Mesenchymal stem cell (in vitro differentiated cells and primary cell): ENCODE measurements around the gene CHCHD3.

Experiments used
- DNase-seq: peaks from one replicate; pipeline ENCODE4 v3.0.0-alpha.2; 2013
- H2AFZ ChIP-seq: one replicate; pipeline ENCODE4 v1.6.1; 2013; ENCODE audit warnings: low read depth, mild to moderate bottlenecking, control low read depth, inconsistent platforms, low read length, moderate library complexity
- H2AK5ac ChIP-seq: 2 replicates; pipeline ENCODE4 v1.6.1; 2013; ENCODE audit warnings: low read length, moderate library complexity, mild to moderate bottlenecking, inconsistent platforms; ENCODE audit not compliant: severe bottlenecking
- H2BK120ac ChIP-seq: one replicate; pipeline ENCODE4 v1.6.1; 2013; ENCODE audit warnings: low read depth, mild to moderate bottlenecking, inconsistent platforms, low read length, moderate library complexity
- H2BK12ac ChIP-seq, 2 experiments: one replicate each; pipeline ENCODE4 v1.6.1; 2013; ENCODE audit warnings: inconsistent platforms in 2 of 2, low read length in 2 of 2, mild to moderate bottlenecking in 2 of 2, moderate library complexity in 2 of 2, control low read depth in 1 of 2
- H2BK15ac ChIP-seq: one replicate; pipeline ENCODE4 v1.6.1; 2013; ENCODE audit warnings: mild to moderate bottlenecking, low read depth, inconsistent platforms; ENCODE audit not compliant: poor library complexity, severe bottlenecking
- H2BK5ac ChIP-seq: 2 replicates; pipeline ENCODE4 v1.6.1; 2013; ENCODE audit warnings: low read depth, mild to moderate bottlenecking, low read length, control low read depth, inconsistent platforms; ENCODE audit not compliant: poor library complexity, severe bottlenecking
- H3K14ac ChIP-seq, 2 experiments: one replicate each; pipeline ENCODE4 v1.6.1; 2013; ENCODE audit warnings: inconsistent platforms in 2 of 2, low read length in 2 of 2, control low read depth in 1 of 2, mild to moderate bottlenecking in 1 of 2, moderate library complexity in 1 of 2
- H3K18ac ChIP-seq, 2 experiments: one replicate each; pipeline ENCODE4 v1.6.1; 2013; ENCODE audit warnings: inconsistent platforms in 2 of 2, low read length in 2 of 2, control low read depth in 1 of 2, low read depth in 1 of 2, mild to moderate bottlenecking in 1 of 2
- H3K23ac ChIP-seq, 2 experiments: one replicate each; pipeline ENCODE4 v1.6.1; 2013; ENCODE audit warnings: inconsistent platforms in 2 of 2, low read length in 2 of 2, mild to moderate bottlenecking in 2 of 2, moderate library complexity in 2 of 2, control low read depth in 1 of 2
- H3K27ac ChIP-seq: 2 replicates; pipeline ENCODE4 v1.5.1; 2013; ENCODE audit warnings: mild to moderate bottlenecking, moderate library complexity, low read length, control low read depth, inconsistent platforms; ENCODE audit not compliant: poor library complexity, severe bottlenecking
- H3K27me3 ChIP-seq, 2 experiments: 2 replicates each; pipeline versions ENCODE4 v1.6.1 to v1.7.0; 2013; ENCODE audit warnings: low read length in 2 of 2, mild to moderate bottlenecking in 2 of 2, moderate library complexity in 2 of 2, control low read depth in 1 of 2, inconsistent platforms in 1 of 2; ENCODE audit not compliant: control insufficient read depth in 1 of 2, insufficient read depth in 1 of 2
- H3K36me3 ChIP-seq, 2 experiments: 2 replicates each; pipeline versions ENCODE4 v1.6.1 to v1.7.0; 2013; ENCODE audit warnings: low read length in 2 of 2, control low read depth in 1 of 2, inconsistent platforms in 1 of 2, low read depth in 1 of 2, mild to moderate bottlenecking in 1 of 2; ENCODE audit not compliant: insufficient read depth in 2 of 2, control insufficient read depth in 1 of 2
- H3K4ac ChIP-seq, 2 experiments: one replicate each; pipeline ENCODE4 v1.6.1; 2013; ENCODE audit warnings: inconsistent platforms in 2 of 2, low read length in 2 of 2, mild to moderate bottlenecking in 2 of 2, moderate library complexity in 2 of 2, control low read depth in 1 of 2, low read depth in 1 of 2
- H3K4me1 ChIP-seq: 2 replicates; pipeline ENCODE4 v1.6.1; 2013; ENCODE audit warnings: low read depth, low read length, control low read depth; ENCODE audit not compliant: control insufficient read depth, insufficient read depth
- H3K4me2 ChIP-seq: 2 replicates; pipeline ENCODE4 v1.6.1; 2013; ENCODE audit warnings: low read length, mild to moderate bottlenecking, inconsistent platforms; ENCODE audit not compliant: poor library complexity, severe bottlenecking
- H3K4me3 ChIP-seq, 2 experiments: 2 replicates each; pipeline versions ENCODE4 v1.5.1 to v1.7.0; 2013; ENCODE audit warnings: low read length in 2 of 2, mild to moderate bottlenecking in 2 of 2, control low read depth in 1 of 2, low read depth in 1 of 2; ENCODE audit not compliant: insufficient read depth in 1 of 2
- H3K79me1 ChIP-seq: replicated peaks from 2 replicates; pipeline ENCODE4 v1.6.1; 2013; ENCODE audit warnings: mild to moderate bottlenecking, control low read depth, low read length, inconsistent platforms; ENCODE audit not compliant: poor library complexity, severe bottlenecking
- H3K9ac ChIP-seq: 2 replicates; pipeline ENCODE4 v1.7.0; 2013; ENCODE audit warnings: mild to moderate bottlenecking, low read length, moderate library complexity
- H3K9me3 ChIP-seq: 2 replicates; pipeline ENCODE4 v1.7.0; 2013; ENCODE audit warnings: mild to moderate bottlenecking, low read length; ENCODE audit not compliant: control insufficient read depth
- H4K8ac ChIP-seq: one replicate; pipeline ENCODE4 v1.6.1; 2013; ENCODE audit warnings: inconsistent platforms, mild to moderate bottlenecking, low read length, moderate library complexity
- H4K91ac ChIP-seq: one replicate; pipeline ENCODE4 v1.6.1; 2013; ENCODE audit warnings: mild to moderate bottlenecking, low read length, inconsistent platforms
- WGBS: methylation state at CpG from one replicate; pipeline ENCODE4 v1.1.7; 2013; ENCODE audit warnings: mixed read lengths; 5-methylcytosine and 5-hydroxymethylcytosine counted together

CHCHD3 gene

GRCh38 chr7:132847376-132847775 is 234.5 kb downstream of the CHCHD3 start:
- Histone ChIP-seq H3K36me3 (peaks cover 0 to 6% of the 10 kb centered on the region in 2 experiments), H4K91ac (no peak overlapping the region), H3K23ac (no peak overlapping the region), H4K8ac (no peak overlapping the region), H2AFZ (no peak overlapping the region), H3K27me3 (no peaks in the 10 kb centered on the region), H3K4me1 (no peaks in the 10 kb centered on the region), H2AK5ac (no peak overlapping the region), H3K18ac (no peak overlapping the region), H2BK5ac (no peak overlapping the region), H3K9me3 (no peaks in the 10 kb centered on the region), H3K4me2 (no peak overlapping the region), H2BK15ac (no peak overlapping the region), H2BK120ac (no peak overlapping the region), H3K4ac (no peak overlapping the region), H3K14ac (no peak overlapping the region), H3K4me3 (no peak overlapping the region), H3K27ac (no peak overlapping the region), H2BK12ac (no peak overlapping the region), H3K79me1 (peaks cover 17% of the 10 kb centered on the region), H3K9ac (no peak overlapping the region)
- 98% methylated on average over 7 of the region's 7 CpGs for WGBS
- DNase-seq: no peak

GRCh38 chr7:132846086-132846485 is 235.8 kb downstream of the CHCHD3 start:
- no peak overlapping the region for H2AK5ac ChIP-seq
- no peak overlapping the region for H3K23ac ChIP-seq
- H3K36me3 ChIP-seq: peaks cover 0 to 6% of the 10 kb centered on the region in 2 experiments
- no peaks in the 10 kb centered on the region for H3K27me3 ChIP-seq
- H3K9me3 ChIP-seq: no peaks in the 10 kb centered on the region
- DNase-seq: no peak
- peaks cover 13% of the 10 kb centered on the region for H3K79me1 ChIP-seq
- no peak overlapping the region for H4K91ac ChIP-seq
- no peak overlapping the region for H3K9ac ChIP-seq
- H3K18ac ChIP-seq: no peak overlapping the region
- WGBS: 65% methylated on average over 3 of the region's 3 CpGs
- H3K14ac ChIP-seq: no peak overlapping the region
- no peak overlapping the region for H3K4me3 ChIP-seq
- no peak overlapping the region for H3K4ac ChIP-seq
- no peak overlapping the region for H2BK5ac ChIP-seq
- no peak overlapping the region for H2BK15ac ChIP-seq
- H3K4me2 ChIP-seq: no peak overlapping the region
- H4K8ac ChIP-seq: no peak overlapping the region
- no peak overlapping the region for H2AFZ ChIP-seq
- H2BK12ac ChIP-seq: no peak overlapping the region
- H2BK120ac ChIP-seq: no peak overlapping the region
- H3K4me1 ChIP-seq: no peaks in the 10 kb centered on the region
- H3K27ac ChIP-seq: no peak overlapping the region

GRCh38 chr7:132842478-132842877 is 239.4 kb downstream of the CHCHD3 start:
- no peak overlapping the region for H3K4ac ChIP-seq
- H2BK15ac ChIP-seq: no peak overlapping the region

GRCh38 chr7:132840199-132840598 is 241.7 kb downstream of the CHCHD3 start:
- Histone ChIP-seq H3K4ac (no peak overlapping the region), H4K8ac (no peak overlapping the region), H2AFZ (no peak overlapping the region), H3K9ac (no peak overlapping the region), H3K18ac (no peak overlapping the region), H3K27me3 (no peaks in the 10 kb centered on the region), H3K36me3 (peaks cover 0 to 3% of the 10 kb centered on the region in 2 experiments), H3K14ac (no peak overlapping the region), H2AK5ac (no peak overlapping the region), H3K4me1 (no peaks in the 10 kb centered on the region), H2BK120ac (no peak overlapping the region), H3K23ac (no peak overlapping the region), H4K91ac (no peak overlapping the region), H3K4me3 (no peak overlapping the region), H2BK12ac (no peak overlapping the region), H3K27ac (no peak overlapping the region), H2BK15ac (no peak overlapping the region), H3K9me3 (no peaks in the 10 kb centered on the region), H3K4me2 (no peak overlapping the region), H2BK5ac (no peak overlapping the region), H3K79me1 (peaks cover 15% of the 10 kb centered on the region)
- WGBS: no CpG with 5 or more reads among the region's 1 CpG
- no peak for DNase-seq

More at GRCh38 chr7:132842478-132842877, 239.4 kb downstream of the CHCHD3 start:
- Histone ChIP-seq H3K18ac (no peak overlapping the region), H2BK12ac (no peak overlapping the region), H2AK5ac (no peak overlapping the region), H3K9ac (no peak overlapping the region), H3K4me2 (no peak overlapping the region), H3K36me3 (peaks cover 0 to 3% of the 10 kb centered on the region in 2 experiments), H2BK5ac (no peak overlapping the region), H3K4me1 (no peaks in the 10 kb centered on the region), H3K23ac (no peak overlapping the region), H2BK120ac (no peak overlapping the region), H3K9me3 (no peaks in the 10 kb centered on the region), H3K27ac (no peak overlapping the region), H4K91ac (no peak overlapping the region), H3K79me1 (peaks cover 9% of the 10 kb centered on the region), H2AFZ (no peak overlapping the region), H4K8ac (no peak overlapping the region), H3K27me3 (no peaks in the 10 kb centered on the region), H3K4me3 (no peak overlapping the region), H3K14ac (no peak overlapping the region)
- no peak for DNase-seq
- 92% methylated on average over 3 of the region's 4 CpGs for WGBS
